Measurements from ENCODE around the gene LAMC3.
"Not testable (repeated sequence)": the region's sequence is repeated elsewhere in the genome, so short reads cannot be mapped to it uniquely, and the experiment has no call there.

Gene LAMC3

GRCh38 chr9:131028221-131028884 lies 19.4 kb downstream of the LAMC3 start:
- DNase-seq (ENCODE audit: low read depth in 2 of 3, low spot score in 1 of 3) = no peak

GRCh38 chr9:131028931-131029573 lies 20.1 kb downstream of the LAMC3 start:
- DNase-seq (ENCODE audit: low read depth in 2 of 3, low spot score in 1 of 3) = no peak

DNA sequence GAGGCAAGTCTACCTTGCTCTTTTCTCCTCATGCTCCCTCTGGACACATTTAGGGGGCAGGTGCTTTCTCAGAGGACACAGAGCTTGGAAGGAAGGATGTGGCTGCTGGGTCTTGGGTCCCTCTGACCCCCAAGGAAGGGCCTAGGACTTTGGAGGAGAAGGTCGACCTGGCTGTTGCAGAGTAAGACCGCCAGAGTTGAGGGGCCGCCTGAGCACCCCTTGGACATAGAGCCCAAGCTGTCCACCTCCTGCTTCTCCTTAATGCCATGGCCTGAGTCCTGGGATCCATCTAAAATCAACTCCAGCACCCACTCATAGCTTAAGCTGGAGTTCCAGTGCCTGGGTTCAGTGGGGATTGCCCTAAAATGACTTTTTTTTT lies 20.6 kb downstream of the LAMC3 start:
- DNase-seq (ENCODE audit: low read depth in 2 of 3, low spot score in 1 of 3) = no peak

GRCh38 chr9:131030239-131031004 lies 21.4 kb downstream of the LAMC3 start:
- no peak for DNase-seq (ENCODE audit: low read depth in 2 of 3, low spot score in 1 of 3)

DNA sequence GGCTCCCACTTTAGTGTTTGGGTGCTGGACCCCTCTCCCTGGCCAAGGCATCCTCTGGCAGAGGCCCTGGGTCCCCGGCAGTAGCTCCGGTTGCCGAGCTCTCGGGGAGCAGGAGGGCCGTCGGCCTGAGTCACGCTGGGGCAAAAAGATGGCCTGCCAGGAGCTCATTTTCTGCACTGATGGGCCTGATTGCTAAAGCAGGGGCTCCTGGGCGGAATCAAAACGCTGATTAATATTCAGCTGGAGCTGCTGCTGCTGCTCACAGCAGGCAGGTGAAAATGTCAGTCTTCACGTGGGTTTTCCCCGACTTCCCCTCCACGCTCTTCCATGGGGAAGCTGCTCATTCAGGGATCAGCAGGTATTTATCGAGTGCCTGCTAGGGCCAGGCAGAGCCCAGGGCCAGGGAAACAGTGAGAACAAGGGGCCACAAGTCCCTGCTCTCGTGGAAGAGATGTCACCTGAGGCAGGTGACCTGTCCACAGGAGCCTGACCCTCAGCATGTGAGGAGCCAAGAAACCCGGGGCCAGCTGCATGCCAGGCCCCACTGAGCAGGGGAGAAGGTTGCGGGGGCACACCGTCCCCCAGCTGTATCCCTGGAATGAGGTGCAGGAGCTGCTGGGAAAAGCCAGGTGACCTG lies 22.1 kb downstream of the LAMC3 start:
- no peak for DNase-seq (ENCODE audit: low read depth in 2 of 3, low spot score in 1 of 3)

DNA sequence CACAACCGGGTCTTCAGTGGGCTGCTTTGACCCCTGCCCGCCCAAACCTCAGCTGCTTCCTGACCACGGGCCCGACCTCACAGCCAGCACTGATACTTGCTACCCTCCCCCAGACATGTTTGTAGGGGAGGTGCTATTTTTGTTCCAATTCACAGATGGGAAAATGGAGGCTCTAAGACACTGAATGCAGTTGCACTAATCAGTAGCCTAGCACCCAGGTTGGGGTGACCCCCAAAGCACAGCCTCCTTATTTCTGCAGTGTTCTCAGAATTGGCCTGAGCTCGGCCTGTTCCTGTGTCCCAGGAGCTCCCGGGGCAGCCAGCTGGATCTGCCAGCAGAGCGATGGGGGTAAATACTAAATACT lies 22.6 kb downstream of the LAMC3 start:
- no peak for DNase-seq (ENCODE audit: low read depth in 2 of 3, low spot score in 1 of 3)

DNA sequence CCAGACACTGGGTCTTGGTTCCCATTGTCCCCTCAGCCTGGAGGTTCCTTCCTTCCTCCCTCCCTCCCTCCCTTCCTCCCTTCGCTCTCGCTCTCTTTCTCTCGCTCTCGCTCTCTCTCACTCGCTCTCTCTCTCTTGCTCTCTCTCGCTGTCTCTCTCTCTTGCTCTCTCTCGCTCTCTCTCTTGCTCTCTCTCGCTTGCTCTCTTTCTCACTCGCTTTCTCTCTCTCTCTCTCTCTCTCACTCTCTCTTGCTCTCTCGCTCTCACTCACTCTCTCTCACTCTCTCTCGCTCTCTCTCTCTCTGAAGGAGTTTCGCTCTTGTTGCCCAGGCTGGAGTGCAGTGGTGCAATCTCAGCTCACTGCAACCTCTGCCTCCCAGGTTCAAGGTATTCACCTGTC lies 23.4 kb downstream of the LAMC3 start:
- no peak for DNase-seq (ENCODE audit: low read depth in 2 of 3, low spot score in 1 of 3)

- no peak for DNase-seq (ENCODE audit: low read depth in 2 of 3, low spot score in 1 of 3)
Observed at GRCh38 chr9:131033269-131034224, 24.6 kb downstream of the LAMC3 start.

DNA sequence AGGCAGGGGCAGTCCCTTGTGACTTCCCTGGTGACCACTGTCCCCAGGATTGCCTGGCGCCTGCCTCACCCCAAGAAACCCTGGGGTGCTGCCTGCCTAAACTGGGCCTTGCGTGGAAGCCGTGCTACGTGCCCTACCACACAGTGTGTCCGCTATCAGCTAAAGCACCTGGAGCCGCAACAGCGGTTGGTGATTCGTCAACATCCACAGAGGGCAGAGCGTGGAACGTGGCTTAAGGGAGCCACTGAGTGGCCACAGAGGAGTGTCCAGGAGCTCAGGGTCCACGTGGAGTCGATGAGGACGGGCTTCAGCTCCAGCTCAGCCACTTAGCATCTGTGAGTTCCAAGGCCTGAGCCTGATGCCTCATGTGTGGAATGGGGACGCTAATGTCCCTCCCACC lies 25.3 kb downstream of the LAMC3 start:
- no peak for DNase-seq (ENCODE audit: low read depth in 2 of 3, low spot score in 1 of 3)

DNA sequence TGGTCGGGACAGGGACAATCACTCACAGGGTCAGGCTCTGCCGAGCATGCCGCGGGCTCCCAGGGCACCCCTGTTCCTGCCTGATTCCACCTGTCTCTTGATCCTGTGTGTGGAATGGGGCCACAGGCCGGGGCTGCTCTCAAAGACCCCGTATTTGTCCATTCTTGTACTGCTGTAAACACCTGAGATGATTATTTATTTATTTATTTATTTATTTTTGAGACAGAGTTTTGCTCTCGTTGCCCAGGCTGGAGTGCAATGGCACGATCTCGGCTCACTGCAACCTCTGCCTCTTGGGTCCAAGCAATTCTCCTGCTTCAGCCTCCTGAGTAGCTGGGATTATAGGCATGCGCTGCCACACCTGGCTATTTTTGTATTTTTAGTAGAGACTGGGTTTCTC lies 25.8 kb downstream of the LAMC3 start:
- not testable (repeated sequence) for DNase-seq (ENCODE audit: low read depth in 2 of 3, low spot score in 1 of 3)

- DNase-seq (ENCODE audit: low read depth in 2 of 3, low spot score in 1 of 3) = no peak
Observed at GRCh38 chr9:131035548-131035947, 26.6 kb downstream of the LAMC3 start.

GRCh38 chr9:131036071-131036470 lies 27.1 kb downstream of the LAMC3 start:
- no peak for DNase-seq (ENCODE audit: low read depth in 2 of 3, low spot score in 1 of 3)

- DNase-seq (ENCODE audit: low read depth in 2 of 3, low spot score in 1 of 3) = no peak
Observed at GRCh38 chr9:131036529-131037334, 27.8 kb downstream of the LAMC3 start.

- no peak for DNase-seq (ENCODE audit: low read depth in 2 of 3, low spot score in 1 of 3)
Observed at GRCh38 chr9:131037335-131038255, 28.6 kb downstream of the LAMC3 start.

- DNase-seq (ENCODE audit: low read depth in 2 of 3, low spot score in 1 of 3) = no peak
Observed at GRCh38 chr9:131038256-131039128, 29.5 kb downstream of the LAMC3 start.

GRCh38 chr9:131039129-131039954 lies 30.4 kb downstream of the LAMC3 start:
- DNase-seq (ENCODE audit: low read depth in 2 of 3, low spot score in 1 of 3) = no peak

DNA sequence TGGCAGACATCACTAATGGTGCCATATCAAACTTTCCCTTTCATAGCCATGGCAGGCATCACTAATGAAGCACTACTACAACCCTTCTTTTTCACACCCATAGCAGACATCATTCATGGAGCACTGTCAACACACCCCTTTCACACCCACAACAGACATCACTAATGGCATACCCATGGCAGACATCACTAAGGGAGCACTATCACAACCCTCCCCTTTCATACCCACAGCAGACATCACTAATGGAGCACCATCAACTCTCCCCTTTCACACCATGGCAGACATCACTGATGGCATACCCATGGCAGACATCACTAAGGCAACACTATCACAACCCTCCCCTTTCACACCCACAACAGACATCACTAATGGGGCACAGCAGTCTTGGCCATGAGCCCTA lies 33.7 kb downstream of the LAMC3 start:
- DNase-seq (ENCODE audit: low read depth in 2 of 3, low spot score in 1 of 3) = no peak
